Activated effector memory CD4-positive, alpha-beta T cell treated with Interleukin-2 at 50 U/mL for 16 hours (primary cell): Measurements from ENCODE around the gene USP15.
"Not testable (repeated sequence)": the region's sequence is repeated elsewhere in the genome, so short reads cannot be mapped to it uniquely, and the experiment has no call there.

Experiments used
- DNase-seq: peaks from one replicate; pipeline ENCODE4 v3.0.0-alpha.2; 2020

USP15 gene

DNA sequence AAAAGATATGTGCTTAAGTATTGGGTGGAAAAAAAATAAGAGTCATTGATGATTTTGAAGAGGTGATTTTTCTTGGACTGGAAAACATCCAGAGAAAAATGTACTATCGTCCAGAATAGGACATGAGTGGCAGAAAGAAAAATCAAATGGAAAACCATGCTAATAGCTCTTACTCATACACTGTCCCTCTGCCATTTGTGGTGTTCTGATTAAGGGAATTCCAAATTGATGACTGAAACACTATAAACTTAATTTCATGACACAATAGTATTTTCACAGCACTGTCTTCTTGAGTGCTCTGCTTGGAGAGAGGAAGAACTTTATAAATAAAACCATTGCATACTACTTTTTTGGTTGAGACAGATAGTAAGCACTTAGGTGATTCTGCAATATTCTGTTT, 72.4 kb downstream of the USP15 start:
- no peak for DNase-seq

DNA sequence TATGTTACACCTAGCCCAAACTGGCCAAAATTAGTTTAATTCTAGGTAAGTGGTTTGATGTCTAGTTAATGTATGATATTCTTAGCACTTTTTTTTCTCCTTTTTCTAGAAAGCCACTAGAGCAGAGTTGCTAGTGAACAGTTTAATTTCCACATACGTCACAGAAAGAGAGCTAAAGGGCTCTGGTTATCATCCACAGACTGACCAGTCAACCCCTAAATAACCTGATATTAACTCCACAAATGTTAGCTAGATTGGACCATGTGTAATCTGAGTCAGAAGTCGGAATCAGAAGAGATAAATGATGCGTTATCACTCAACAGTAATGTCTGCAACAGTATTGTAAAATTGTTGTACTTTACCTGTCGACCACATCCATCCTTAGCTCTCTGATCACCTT, 74.9 kb downstream of the USP15 start:
- no peak for DNase-seq

DNA sequence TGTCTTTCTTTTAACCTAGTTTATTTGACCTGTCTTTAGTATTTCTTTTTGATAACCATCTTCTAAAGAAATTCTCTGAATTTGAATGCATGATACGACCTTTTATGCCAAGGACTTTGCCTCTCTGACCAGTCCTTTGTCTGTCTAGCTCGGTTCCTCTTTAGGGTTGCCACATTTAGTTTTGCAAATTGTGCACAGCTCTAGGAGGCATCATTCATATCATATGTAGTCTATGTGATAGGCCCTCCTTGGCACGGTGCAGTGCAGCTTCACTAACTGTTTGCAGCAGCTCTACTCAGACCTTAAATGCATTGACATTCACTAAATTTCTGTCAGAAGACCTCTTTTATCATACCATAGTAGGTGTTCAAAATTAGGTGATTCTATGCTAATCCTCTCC, 75.6 kb downstream of the USP15 start:
- DNase-seq, result no peak

DNA sequence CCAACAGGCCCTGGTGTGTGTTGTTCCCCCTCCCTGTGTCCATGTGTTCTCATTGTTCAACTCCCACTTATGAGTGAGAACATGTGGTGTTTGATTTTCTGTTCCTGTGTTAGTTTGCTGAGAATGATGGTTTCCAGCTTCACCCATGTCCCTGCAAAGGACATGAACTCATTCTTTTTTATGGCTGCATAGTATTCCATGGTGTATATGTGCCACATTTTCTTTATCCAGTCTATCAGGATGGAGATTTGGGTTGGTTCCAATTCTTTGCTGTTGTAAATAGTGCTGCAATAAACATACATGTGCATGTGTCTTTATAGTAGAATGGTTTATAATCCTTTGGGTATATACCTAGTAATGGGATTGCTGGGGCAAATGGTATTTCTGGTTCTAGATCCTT, 77.4 kb downstream of the USP15 start:
- DNase-seq, result not testable (repeated sequence)

DNA sequence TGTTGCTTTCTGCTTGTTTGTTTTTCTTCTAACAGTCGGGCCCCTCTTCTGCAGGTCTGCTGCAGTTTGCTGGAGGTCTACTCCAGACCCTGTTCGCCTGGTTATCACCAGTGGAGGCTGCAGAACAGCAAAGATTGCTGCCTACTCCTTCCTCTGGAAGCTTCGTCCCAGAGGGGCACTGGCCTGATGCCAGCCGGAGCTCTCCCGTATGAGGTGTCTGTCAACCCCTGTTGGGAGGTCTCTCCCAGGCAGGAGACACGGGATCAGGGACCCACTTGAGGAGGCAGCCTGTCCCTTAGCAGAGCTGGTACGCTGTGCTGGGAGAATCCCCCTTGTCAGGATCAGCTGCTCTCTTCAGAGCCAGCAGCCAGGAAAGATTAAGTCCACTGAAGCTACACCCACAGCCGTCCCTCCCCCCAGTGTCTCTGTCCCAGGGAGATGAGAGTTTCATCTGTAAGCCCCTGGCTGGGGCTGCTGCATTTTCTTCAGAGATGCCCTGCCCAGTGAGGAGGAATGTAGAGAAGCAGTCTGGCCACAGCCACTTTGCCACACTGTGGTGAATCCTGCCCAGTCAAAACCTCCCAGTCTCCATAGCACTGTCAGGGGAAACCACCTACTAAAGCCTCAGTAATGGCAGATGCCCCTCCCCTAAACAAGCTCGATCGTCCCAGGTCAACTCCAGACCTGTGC, 82.6 kb downstream of the USP15 start:
- not testable (repeated sequence) for DNase-seq

DNA sequence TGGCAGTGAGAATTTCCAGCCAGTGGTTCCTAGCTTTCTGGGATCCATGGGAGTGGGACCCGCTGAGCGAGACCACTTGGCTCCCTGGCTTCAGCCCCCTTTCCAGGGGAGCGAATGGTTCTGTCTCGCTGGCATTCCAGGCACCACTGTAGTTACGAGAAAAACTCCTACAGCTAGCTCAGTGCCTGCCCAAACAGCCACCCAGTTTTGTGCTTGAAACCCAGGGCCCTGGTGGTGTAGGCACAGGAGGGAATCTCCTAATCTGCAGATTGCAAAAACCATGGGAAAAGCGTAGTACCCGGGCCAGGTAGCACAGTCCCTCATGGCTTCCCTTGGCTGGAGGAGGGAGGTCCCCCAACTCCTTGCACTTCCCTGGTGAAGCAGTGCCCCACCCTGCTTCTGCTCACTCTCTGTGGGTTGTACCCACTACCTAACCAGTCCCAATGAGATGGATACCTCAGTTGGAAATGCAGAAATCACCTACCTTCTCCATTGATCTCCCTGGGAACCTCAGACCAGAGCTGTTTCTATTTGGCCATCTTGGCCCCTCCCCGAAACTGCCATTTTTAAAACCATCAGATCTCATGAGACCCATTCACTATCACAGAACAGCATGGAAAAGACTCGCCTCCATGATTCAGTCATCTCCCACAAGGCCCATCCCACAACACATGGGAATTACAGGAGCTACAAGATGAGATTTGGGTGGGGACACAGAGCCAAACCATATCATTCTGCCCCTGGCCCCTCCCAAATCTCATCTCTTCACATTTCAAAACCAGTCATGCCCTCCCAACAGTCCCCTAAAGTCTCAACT, 83.3 kb downstream of the USP15 start:
- DNase-seq, result not testable (repeated sequence)

DNA sequence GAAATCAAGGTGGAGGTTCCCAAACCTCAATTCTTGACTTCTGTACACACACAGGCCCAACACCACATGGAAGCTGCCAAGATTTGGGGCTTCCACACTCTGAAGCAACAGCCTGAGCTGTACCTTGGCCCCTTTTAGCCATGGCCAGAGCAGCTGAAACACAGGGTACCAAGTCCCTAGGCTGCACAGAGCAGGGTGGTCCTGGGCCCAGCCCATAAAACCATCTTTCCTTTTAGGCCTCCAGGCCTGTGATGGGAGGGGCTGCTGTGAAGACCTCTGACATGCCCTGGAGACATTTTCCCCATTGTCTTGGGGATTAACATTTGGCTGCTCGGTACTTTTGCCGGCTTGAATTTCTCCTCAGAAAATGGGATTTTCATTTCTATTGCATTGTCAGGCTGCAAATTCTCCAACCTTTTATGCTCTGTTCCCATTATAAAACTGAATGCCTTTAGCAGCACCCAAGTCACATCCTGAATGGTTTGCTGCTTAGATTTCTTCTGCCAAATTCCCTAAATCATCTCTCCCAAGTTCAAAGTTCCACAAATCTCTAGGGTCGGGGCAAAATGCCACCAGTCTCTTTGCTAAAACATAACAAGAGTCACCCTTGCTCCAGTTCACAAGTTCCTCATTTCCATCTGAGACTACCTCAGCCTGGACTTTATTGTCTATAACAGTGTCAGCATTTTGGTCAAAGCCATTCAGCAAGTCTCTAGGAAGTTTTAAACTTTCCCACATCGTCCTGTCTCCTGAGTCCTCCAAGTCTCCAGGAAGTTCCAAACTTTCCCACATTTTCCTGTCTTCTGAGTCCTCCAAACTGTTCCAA, 84.7 kb downstream of the USP15 start:
- not testable (repeated sequence) for DNase-seq

DNA sequence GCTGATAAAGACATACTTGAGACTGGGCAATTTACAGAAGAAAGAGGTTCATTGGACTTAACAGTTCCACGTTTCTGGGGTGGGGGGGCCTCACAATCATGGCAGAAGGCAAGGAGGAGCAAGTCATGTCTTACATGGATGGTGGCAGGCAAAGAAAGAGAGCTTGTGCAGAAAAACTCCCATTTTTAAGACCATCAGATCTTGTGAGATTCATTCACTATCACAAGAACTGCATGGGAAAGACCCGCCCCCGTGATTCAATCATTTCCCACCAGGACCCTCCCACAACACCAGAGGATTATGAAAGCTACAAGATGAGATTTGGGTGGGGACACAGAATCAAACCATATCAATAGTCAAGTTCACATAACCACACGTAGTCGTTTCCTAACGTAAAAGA, 85.5 kb downstream of the USP15 start:
- no peak for DNase-seq

DNA sequence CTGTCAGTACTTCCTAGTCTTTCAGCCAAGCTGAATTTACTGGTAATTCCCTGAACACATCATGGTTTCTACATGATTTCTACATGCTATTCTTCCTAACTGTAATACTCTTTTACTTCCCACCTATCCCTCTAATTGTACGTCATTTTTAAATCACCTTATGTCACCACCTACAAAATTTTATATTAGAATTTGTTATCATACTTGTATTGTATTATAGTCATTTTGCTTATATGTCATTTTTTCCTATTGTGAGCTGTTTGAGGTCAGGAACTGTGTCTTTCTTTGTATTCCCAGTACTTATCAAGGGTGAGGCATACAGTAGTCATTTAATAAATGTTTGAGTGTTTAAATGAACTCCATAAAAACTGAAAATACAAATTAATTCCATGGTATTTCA, 86.6 kb downstream of the USP15 start:
- DNase-seq, result no peak

DNA sequence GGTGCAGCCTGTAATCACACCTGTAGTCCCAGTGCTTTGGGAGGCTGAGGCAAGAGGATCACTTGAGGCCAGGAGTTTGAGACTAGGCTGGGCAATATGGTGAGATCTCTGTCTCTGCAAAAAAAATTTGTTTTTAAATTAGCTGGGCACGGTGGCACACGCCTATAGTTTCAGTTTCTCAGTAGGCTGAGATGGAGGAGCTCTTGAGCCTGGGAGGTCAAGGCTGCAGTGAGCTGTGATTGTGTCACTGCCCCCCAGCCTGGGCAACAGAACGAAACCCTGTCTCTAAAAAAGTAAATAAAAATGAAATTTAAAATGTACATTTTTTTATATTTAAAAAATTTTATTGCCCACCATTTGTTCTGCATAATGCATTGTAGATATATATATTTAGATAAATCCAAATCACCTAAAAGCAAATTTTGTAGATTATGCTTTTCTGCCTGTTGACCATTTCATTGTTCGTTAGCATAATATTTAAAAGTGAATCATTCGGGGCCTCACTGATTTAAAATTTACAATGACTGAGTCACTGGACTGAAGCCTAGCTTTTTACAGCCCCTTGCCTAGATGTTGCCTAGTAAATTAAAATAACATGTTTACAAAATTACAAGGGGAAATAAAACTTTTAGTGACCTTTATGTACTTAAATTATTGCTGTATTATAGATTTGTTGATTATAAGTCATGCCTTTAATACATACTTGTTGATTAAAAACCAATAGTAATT, 87.9 kb downstream of the USP15 start:
- DNase-seq, result no peak

DNA sequence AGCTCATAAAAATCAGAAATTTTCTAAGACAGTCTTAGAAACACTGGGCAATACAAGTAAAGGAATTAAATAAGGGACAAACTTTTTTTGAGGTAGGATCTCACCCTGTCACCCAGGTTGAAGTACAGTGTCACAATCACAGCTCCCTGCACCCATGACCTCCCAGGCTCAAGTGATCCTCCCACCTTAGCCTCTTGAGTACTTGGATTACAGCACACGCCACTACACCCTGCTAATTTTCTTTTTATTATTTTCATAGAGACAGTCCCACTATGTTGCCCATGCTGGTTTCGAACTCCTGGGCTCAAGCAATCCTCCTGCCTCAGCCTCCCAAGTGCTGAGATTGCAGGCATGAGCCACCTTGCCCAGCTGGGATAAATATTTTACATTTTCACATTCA, 90.3 kb downstream of the USP15 start:
- no peak for DNase-seq

DNA sequence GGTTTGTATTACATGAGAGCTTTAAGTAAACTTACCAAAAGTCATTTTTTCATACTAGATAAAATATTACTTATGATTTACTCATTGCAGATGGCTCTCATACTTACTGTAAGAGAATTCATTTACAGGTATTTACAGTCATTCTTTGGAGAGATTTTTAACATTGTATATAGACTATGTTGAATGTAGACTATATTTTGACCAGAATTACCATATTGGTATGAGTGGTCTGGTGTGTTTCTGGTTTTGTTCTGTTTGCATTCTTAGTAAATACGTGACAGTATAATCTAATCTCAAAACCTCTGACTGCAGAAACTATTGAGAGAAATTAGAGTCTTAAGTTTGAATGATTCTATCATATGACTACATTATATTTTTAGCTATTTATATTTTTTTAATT, 91.1 kb downstream of the USP15 start:
- DNase-seq, result no peak

DNA sequence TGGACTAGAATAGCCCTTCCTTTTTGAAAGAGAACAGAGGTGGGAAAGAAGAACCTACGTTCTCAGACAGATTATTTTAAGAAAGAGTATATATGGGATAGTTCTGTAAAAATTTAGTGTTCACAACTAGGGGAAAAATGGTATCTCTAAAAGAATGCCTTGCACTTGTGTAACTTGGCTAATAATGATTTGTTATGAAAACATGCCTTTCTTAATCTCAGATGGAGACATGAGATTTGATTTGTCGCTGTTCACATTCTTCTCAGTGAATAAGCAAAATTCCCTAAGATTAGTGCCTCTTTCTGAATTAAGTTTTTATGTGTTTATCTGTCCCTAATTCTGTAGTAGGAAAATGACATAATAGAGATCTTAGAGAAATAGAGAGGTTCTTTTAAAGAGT, 100.8 kb downstream of the USP15 start:
- DNase-seq, result no peak

DNA sequence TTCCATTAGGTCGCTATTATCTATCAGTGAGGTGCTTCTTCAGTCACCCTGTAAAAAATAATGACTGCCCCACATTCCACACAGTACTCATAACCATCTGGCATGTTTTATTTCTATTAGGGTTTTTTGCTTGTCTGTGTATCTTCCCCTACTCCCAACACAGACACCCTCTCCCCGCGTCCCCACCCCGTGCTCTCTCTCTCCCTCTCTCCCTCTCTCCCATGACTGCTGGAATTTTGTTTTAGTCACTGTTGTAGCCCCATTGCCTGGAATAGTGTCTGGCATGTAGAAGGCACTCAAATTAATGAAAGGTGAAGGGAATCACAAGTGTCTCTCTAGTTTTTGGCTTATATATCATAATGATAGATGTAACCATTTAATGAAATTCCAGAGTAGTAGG, 103.3 kb downstream of the USP15 start:
- no peak for DNase-seq

DNA sequence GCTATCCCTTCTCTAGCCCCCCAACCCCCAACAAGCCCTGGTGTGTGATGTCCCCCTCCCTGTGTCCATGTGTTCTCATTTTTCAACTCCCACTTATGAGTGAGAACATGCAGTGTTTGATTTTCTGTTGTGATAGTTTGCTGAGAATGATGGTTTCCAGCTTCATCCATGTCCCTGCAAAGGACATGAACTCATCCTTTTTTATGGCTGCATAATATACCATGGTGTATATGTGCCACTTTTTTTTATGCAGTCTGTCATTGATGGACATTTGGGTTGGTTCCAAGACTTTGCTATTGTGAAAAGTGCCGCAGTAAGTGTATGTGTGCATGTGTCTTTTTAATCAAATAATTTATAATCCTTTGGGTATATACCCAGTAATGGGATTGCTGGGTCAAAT, 104.5 kb downstream of the USP15 start:
- not testable (repeated sequence) for DNase-seq

DNA sequence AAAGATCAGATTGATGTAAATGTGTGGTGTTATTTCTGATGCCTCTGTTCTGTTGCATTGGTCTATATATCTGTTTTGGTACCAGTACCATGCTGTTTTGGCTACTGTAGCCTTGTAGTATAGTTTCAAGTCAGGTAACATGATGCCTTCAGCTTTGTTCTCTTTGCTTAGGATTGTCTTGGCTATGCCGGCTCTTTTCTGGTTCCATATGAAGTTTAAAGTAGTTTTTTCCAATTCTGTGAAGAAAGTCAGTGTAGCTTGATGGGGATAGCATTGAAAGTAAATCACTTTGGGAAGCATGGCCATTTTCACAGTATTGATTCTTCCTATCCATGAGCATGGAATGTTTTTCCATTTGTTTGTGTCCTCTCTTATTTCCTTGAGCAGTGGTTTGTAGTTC, 105.6 kb downstream of the USP15 start:
- not testable (repeated sequence) for DNase-seq

DNA sequence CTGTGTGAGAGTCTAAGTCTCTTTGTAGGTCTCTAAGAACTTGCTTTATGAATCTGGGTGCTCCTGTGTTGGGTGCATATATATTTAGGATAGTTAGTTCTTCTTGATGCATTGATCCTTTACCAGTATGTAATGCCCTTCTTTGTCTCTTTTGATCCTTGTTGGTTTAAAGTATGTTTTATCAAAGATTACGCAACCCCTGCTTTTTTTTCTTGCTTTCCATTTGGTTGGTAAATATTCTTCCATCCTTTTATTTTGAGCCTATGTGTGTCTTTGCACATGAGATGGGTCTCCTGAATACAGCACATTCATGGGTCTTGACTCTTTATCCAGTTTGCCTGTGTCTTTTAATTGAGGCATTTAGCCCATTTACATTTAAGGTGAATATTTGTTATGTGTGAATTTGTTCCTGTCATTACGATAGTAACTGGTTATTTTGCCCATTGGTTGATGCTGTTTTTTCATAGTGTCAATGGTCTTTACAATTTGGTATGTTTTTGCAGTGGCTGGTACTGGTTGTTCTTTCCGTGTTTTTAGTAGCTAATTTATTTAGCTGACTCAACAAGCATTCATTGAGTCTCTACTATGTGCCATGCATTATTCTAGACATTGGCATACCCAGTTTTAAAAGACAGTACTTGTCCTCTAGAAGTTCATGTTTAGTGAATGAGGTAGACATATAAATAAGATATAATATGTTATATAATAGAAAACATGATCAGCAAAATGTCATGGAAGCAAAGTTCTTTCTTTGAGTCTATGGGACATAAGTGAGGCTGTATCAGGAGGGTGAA, 108.4 kb downstream of the USP15 start:
- not testable (repeated sequence) for DNase-seq

DNA sequence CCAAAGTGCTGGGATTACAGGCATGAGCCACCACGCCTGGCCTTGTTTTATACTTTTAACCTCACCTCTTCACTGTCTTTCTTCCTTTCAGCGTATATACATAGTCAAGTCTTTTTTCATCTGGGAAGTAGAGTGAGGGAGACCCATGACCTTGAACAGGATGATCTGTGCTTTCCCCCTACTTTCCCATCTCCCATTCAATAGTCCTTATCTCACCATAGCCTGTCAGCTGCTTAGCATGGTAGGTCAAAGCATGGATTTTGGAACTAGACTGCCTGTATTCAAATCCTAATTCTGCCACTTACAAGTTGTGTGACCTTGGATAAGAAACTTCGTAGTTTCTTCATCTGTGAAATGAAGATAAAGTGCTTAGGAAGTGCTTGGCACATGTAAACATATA, 110.0 kb downstream of the USP15 start:
- DNase-seq, result no peak

DNA sequence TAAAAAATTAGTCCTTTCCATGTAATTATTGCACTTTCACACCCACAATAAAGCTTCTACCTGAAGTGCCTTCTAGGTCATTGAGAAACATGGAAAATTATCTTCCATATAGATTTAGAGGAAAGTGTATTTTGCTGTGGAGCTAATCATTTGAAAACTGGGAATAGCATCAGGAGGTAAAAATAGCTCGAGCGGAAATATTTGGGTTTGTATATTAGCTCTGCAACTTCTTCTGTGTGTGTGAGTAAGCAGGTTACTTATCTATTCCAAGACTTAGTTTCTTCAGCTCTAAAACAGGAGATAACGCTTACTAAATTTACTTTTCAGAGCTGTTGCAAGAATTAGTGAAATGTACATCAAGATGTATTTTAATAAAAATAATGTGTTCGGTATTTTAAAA, 111.5 kb downstream of the USP15 start:
- DNase-seq, result no peak

DNA sequence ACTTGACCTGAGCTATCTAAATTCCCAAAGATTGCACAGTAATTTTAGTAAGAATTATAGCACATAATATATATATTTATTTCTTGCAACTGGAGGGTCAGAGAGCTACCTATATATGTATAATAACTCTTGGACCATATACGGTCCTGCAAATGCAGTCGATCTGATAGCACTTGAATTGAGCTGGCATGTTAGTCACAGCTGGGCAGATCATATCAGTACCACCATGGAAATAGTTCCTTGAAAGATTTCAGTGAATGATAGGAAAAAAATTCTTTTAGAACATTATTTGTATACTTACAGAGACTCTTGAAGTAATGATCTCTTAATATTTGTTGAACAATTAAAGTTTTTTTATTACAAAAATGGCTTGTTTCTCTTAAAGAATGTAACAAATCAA, 111.9 kb downstream of the USP15 start:
- no peak for DNase-seq

DNA sequence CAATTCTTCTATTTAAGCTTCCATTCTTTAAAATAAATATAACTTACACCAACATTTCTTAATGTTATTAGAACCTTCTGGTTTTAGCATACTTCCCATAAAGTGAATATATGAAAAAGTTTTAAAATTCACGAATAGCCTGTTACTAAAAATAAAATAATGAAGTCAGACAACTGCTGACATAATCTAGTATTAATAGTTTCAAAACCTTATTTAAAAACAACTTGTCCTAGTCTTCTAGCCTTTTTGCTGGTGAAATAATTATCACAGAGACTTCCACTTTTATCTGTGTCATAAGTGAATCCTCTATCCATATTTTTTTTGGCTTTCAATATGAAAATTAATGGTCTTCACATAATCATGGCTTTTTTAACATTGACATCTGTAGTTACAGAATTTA, 112.6 kb downstream of the USP15 start:
- DNase-seq, result no peak

DNA sequence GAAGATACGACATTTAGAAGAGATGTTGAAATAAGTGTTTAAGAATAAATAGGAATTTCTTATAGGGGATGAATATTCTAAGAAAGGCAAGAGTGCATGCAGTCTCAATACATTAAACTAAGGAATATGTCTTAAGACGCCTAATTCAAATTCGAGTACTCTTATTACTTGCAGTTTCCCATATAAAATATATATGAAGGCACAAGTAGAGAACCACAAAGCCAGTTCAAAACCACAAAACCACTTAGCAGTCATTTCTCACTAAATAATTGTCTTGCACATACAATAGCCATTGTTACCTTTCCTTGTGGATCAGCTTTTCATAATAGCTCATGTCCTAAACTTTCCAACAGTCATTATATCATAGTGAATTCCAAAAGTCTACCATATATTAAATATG, 115.4 kb downstream of the USP15 start:
- DNase-seq, result no peak
